SU-DHL-6 (cell line): Measurements from ENCODE around the gene PNMA8A.
A peak's percentile ranks its signal among the peaks of the same experiment; 100 is the strongest.

ENCODE experiments used
- H2AFZ ChIP-seq: fragments of 200-600 bp; sonication (generic); 2 replicates; pipeline ENCODE4 v1.6.1; 2014; ENCODE audit warnings: low read depth, mild to moderate bottlenecking, moderate library complexity, mixed read lengths, antibody characterized with exemption, low read length; ENCODE audit not compliant: severe bottlenecking
- H3F3A ChIP-seq: fragments of 200-600 bp; shearing (Covaris generic); 2 replicates; pipeline ENCODE4 v1.6.0; 2016; ENCODE audit warnings: antibody characterized with exemption, mild to moderate bottlenecking; ENCODE audit not compliant: insufficient read depth
- H3K27ac ChIP-seq: fragments of 200-600 bp; sonication (generic); 2 replicates; pipeline ENCODE4 v1.5.1; 2016; ENCODE audit warnings: low read depth, mild to moderate bottlenecking, low read length, moderate library complexity, mixed read lengths
- H3K27me3 ChIP-seq: fragments of 200-600 bp; sonication (generic), shearing (Covaris generic); 2 replicates; pipeline ENCODE4 v1.6.0; 2014; ENCODE audit warnings: mild to moderate bottlenecking, low read length
- H3K36me3 ChIP-seq: fragments of 200-600 bp; sonication (generic); 2 replicates; pipeline ENCODE4 v1.6.1; 2014; ENCODE audit warnings: mild to moderate bottlenecking, low read length, mixed read lengths
- H3K4me2 ChIP-seq: fragments of 300-600, 200-600 bp; shearing (Covaris generic), sonication (generic); 2 replicates; pipeline ENCODE4 v1.6.0; 2014; ENCODE audit warnings: low read length, low read depth, mild to moderate bottlenecking; ENCODE audit not compliant: poor library complexity, severe bottlenecking
- H3K4me3 ChIP-seq: fragments of 200-600 bp; sonication (generic); 2 replicates; pipeline ENCODE4 v1.5.1; 2014; ENCODE audit warnings: antibody characterized with exemption, low read length, mild to moderate bottlenecking, mixed read lengths; ENCODE audit not compliant: insufficient read depth, poor library complexity, severe bottlenecking
- H3K79me2 ChIP-seq: fragments of 200-600 bp; sonication (generic); 2 replicates; pipeline ENCODE4 v1.6.1; 2014; ENCODE audit warnings: mild to moderate bottlenecking, low read length, moderate library complexity; ENCODE audit not compliant: insufficient read depth
- H3K9ac ChIP-seq: fragments of 200-600 bp; sonication (generic); 2 replicates; pipeline ENCODE4 v1.7.0; 2014; ENCODE audit warnings: mild to moderate bottlenecking, low read length
- H3K9me2 ChIP-seq: fragments of 200-600 bp; sonication (generic); replicated peaks from 2 replicates; pipeline ENCODE4 v1.6.1; 2014; ENCODE audit warnings: low read length; ENCODE audit not compliant: insufficient read depth
- H3K9me3 ChIP-seq: fragments of 200-600 bp; sonication (generic); 2 replicates; pipeline ENCODE4 v1.6.1; 2014; ENCODE audit warnings: low read length, mixed read lengths; ENCODE audit not compliant: insufficient read depth
- H4K20me1 ChIP-seq: fragments of 200-600 bp; sonication (generic); 2 replicates; pipeline ENCODE4 v1.6.1; 2014; ENCODE audit warnings: low read depth, mild to moderate bottlenecking, antibody characterized with exemption, low read length, moderate library complexity, mixed read lengths
- CTCF ChIP-seq: fragments of 200-600 bp; sonication (generic); IDR thresholded peaks from one replicate; pipeline ENCODE4 v1.5.1; 2017; ENCODE audit warnings: antibody characterized with exemption, mild to moderate bottlenecking, low read length, moderate library complexity; ENCODE audit not compliant: insufficient read depth, poor library complexity, severe bottlenecking
- EZH2phosphoT487 ChIP-seq: fragments of 200-600 bp; sonication (generic), shearing (Covaris generic); conservative IDR thresholded peaks from 2 replicates; pipeline ENCODE4 v1.6.1; 2018; ENCODE audit warnings: mild to moderate bottlenecking, antibody characterized with exemption, low read length, moderate library complexity, mixed read lengths

Gene PNMA8A

GRCh38 chr19:46427518-46428045, 43.8 kb downstream of the PNMA8A start:
- no peaks in the 10 kb centered on the region for H3K36me3 ChIP-seq
- H3K9me2 ChIP-seq: no peaks in the 10 kb centered on the region
- H3K27ac ChIP-seq: no peak overlapping the region
- H3K27me3 ChIP-seq: no peaks in the 10 kb centered on the region
- no peaks in the 10 kb centered on the region for H3K79me2 ChIP-seq
- H3F3A ChIP-seq: peaks cover 19% of the 10 kb centered on the region
- no peak overlapping the region for H2AFZ ChIP-seq
- H3K9me3 ChIP-seq: no peaks in the 10 kb centered on the region
- no peak for TF ChIP-seq CTCF
- no peak for TF ChIP-seq EZH2phosphoT487
- H3K4me3 ChIP-seq: no peak overlapping the region
- H3K9ac ChIP-seq: no peak overlapping the region
- H3K4me2 ChIP-seq: peak overlapping the region; percentile 47
- H4K20me1 ChIP-seq: no peaks in the 10 kb centered on the region

- no peaks in the 10 kb centered on the region for H3K36me3 ChIP-seq
- no peaks in the 10 kb centered on the region for H3K9me2 ChIP-seq
- peak overlapping the region; percentile 70 for H2AFZ ChIP-seq
- peaks cover 12% of the 10 kb centered on the region for H3F3A ChIP-seq
- no peaks in the 10 kb centered on the region for H4K20me1 ChIP-seq
- peak overlapping the region; percentile 21 for H3K4me3 ChIP-seq
- H3K9ac ChIP-seq: peak overlapping the region; percentile 45
- peak overlapping the region; percentile 47 for H3K4me2 ChIP-seq
- H3K79me2 ChIP-seq: no peaks in the 10 kb centered on the region
- no peaks in the 10 kb centered on the region for H3K9me3 ChIP-seq
- TF ChIP-seq CTCF: no peak
- no peak for TF ChIP-seq EZH2phosphoT487
- peak overlapping the region; percentile 17; the same call in 1 of the 2 replicates for H3K27ac ChIP-seq
- H3K27me3 ChIP-seq: no peaks in the 10 kb centered on the region
Measured at GRCh38 chr19:46426506-46427162, 44.7 kb downstream of the PNMA8A start.

GRCh38 chr19:46426035-46426505, 45.3 kb downstream of the PNMA8A start:
- Histone ChIP-seq H3K9ac (peak overlapping the region; percentile 45), H3K27me3 (no peaks in the 10 kb centered on the region), H3K27ac (no peak overlapping the region), H3K36me3 (no peaks in the 10 kb centered on the region), H3K4me3 (no peak overlapping the region), H3F3A (peaks cover 9% of the 10 kb centered on the region; the same call in 1 of the 2 replicates), H3K9me3 (no peaks in the 10 kb centered on the region), H3K9me2 (no peaks in the 10 kb centered on the region), H3K79me2 (no peaks in the 10 kb centered on the region), H3K4me2 (peak overlapping the region; percentile 47), H2AFZ (peak overlapping the region; percentile 70), H4K20me1 (no peaks in the 10 kb centered on the region)
- TF ChIP-seq CTCF (no peak), EZH2phosphoT487 (no peak)
